Ovary (tissue), 3 donors: Measurements from ENCODE around the gene SF3B3.

Experiments used
- EP300 ChIP-seq: sonication (generic); formaldehyde crosslinking; IDR thresholded peaks from one replicate; pipeline ENCODE4 v1.6.1; 2017; ENCODE audit warnings: antibody characterized with exemption
- POLR2A ChIP-seq: fragments of 450-650 bp; IDR thresholded peaks from one replicate; pipeline ENCODE4 v1.6.1; 2017; ENCODE audit warnings: antibody characterized with exemption, mild to moderate bottlenecking, moderate library complexity
- TF ChIP-seq, protein P1 (sequence below), 3 donors: fragments of 450-650 bp in 2 of 3; fragments of 200-600 bp in 1 of 3; IDR thresholded peaks; one replicate each; pipeline versions ENCODE4 v1.5.1 to v1.8.0; 2016 to 2022; ENCODE audit warnings: antibody characterized with exemption in 3 of 3, mild to moderate bottlenecking in 1 of 3
- donor health status: DM: no; HTN: no; CAD: no.

DNA sequence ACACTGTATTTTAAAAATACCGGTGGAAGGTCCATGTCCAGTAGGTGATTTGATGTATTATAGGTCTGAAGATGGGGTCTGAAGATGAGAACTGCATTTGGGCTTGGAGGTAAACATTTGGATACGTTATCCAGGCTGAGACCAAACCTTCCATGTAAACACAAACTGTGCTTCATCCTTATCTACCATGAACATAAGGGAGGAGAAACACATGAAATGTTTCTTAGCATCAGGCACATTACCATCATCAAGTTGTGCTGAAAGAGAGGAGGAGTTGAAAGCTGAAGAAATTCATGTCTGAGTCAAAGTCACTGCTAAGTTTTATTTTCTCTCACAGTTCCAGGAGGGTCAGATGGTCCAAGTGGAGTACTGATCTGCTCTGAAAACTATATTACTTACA, 11.4 kb downstream of the SF3B3 start:
- TF ChIP-seq, protein P1, sequence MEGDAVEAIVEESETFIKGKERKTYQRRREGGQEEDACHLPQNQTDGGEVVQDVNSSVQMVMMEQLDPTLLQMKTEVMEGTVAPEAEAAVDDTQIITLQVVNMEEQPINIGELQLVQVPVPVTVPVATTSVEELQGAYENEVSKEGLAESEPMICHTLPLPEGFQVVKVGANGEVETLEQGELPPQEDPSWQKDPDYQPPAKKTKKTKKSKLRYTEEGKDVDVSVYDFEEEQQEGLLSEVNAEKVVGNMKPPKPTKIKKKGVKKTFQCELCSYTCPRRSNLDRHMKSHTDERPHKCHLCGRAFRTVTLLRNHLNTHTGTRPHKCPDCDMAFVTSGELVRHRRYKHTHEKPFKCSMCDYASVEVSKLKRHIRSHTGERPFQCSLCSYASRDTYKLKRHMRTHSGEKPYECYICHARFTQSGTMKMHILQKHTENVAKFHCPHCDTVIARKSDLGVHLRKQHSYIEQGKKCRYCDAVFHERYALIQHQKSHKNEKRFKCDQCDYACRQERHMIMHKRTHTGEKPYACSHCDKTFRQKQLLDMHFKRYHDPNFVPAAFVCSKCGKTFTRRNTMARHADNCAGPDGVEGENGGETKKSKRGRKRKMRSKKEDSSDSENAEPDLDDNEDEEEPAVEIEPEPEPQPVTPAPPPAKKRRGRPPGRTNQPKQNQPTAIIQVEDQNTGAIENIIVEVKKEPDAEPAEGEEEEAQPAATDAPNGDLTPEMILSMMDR (IDR thresholded peaks at IDR 0.05) = no peak
- TF ChIP-seq EP300 = no peak
- TF ChIP-seq POLR2A = no peak
